Tibial nerve (tissue), 4 donors: ENCODE data around the gene ATXN7L1. TPM values are rescaled to one million over a fixed set of nuclear protein-coding genes. Genes with fewer than 3 reads are reported as not detected.

Experiments
- DNase-seq, 2 donors: peaks; one replicate each; pipeline ENCODE4 v3.0.0-alpha.2; 2019; ENCODE audit warnings: low spot score in 2 of 2
- H3K27ac ChIP-seq, 4 donors: fragments of 200-600 bp; sonication (generic) in 3 of 4; one replicate each; pipeline ENCODE4 v1.5.1; 2017 to 2019; ENCODE audit warnings: mild to moderate bottlenecking in 1 of 4
- H3K27me3 ChIP-seq, 2 donors: fragments of 200-600 bp; sonication (generic) in 1 of 2; one replicate each; pipeline versions ENCODE4 v1.5.1 to v1.6.0; 2017 to 2019
- H3K36me3 ChIP-seq, 3 donors: fragments of 200-600 bp; sonication (generic); one replicate each; pipeline ENCODE4 v1.5.1; 2018 to 2019
- H3K4me1 ChIP-seq, 4 donors: fragments of 200-600 bp; sonication (generic) in 3 of 4; one replicate each; pipeline ENCODE4 v1.5.1; 2017 to 2019
- H3K4me3 ChIP-seq, 4 donors: fragments of 200-600 bp; sonication (generic) in 3 of 4; one replicate each; pipeline ENCODE4 v1.5.1; 2017 to 2019; ENCODE audit warnings: mild to moderate bottlenecking in 1 of 4, moderate library complexity in 1 of 4
- H3K9me3 ChIP-seq, 4 donors: fragments of 200-600 bp; sonication (generic) in 3 of 4; one replicate each; pipeline ENCODE4 v1.5.1; 2017 to 2019
- EP300 ChIP-seq, 2 donors: sonication (generic); formaldehyde crosslinking; IDR thresholded peaks; one replicate each; pipeline ENCODE4 v1.6.1; 2017; ENCODE audit warnings: antibody characterized with exemption in 2 of 2, mild to moderate bottlenecking in 1 of 2
- POLR2A ChIP-seq, 2 donors: fragments of 450-650 bp; IDR thresholded peaks; one replicate each; pipeline ENCODE4 v1.6.1; 2017; ENCODE audit warnings: antibody characterized with exemption in 2 of 2, mild to moderate bottlenecking in 2 of 2, moderate library complexity in 2 of 2
- whole genome bisulfite sequencing, 2 donors: methylation state at CpG; one replicate each; pipeline ENCODE4 v1.1.5; 2018; 5-methylcytosine and 5-hydroxymethylcytosine counted together
- total RNA-seq, 4 donors: library from RNA; depleted of rRNA; stranded (reverse); fragments of >200 nt; gene quantifications; one replicate each; pipeline ENCODE4 v1.1.0, GENCODE V29; 2016
- TF ChIP-seq, protein P1 (sequence below), 5 experiments: fragments of 200-600 bp in 3 of 5; fragments of 450-650 bp in 2 of 5; sonication (generic) in 3 of 5; IDR thresholded peaks; one replicate each; pipeline ENCODE4 v1.5.1; 2016 to 2019; ENCODE audit warnings: antibody characterized with exemption in 5 of 5, mild to moderate bottlenecking in 3 of 5, moderate library complexity in 2 of 5

The ATXN7L1 gene
- total RNA-seq, 4 donors from 2014 or later, result 14.6 to 22.5 (median 19.1) TPM

DNA sequence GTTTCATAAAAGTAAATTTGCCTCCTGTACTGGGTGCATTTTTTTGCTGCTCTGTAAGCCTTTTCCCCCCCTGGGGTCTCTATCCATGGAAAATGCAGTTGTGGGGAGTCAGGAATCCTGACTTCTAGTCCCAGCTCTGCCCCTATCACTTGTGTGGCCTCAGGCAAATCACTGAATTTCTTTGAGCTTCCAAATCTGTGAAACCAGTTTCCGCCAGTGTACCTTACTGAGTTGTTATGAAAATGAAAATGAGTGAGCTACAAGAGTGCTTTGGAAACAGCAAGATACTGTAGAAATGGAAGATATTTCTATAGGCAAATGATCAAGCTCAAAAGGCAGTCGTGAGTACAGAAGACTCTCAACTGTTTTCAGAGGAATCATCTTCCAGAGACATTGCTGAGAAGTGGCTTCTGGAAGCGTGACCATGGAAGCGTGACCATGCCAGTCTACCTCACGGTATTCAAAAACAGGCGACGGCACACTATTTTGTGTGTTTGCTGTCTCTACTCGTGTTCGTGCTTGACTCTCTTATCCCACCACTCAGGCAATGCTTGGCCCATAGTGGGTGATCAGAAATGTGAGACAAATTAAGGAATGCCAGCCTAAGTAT lies 107.4 kb downstream of the ATXN7L1 start:
- DNase-seq, result no peak
- Histone ChIP-seq H3K27me3 (no peaks in the 10 kb centered on the region), H3K27ac (no peak overlapping the region), H3K4me1 (peaks cover 0 to 15% (median 0%) of the 10 kb centered on the region in 4 donors), H3K4me3 (no peak overlapping the region), H3K36me3 (no peaks in the 10 kb centered on the region), H3K9me3 (peaks cover 0 to 4% (median 0%) of the 10 kb centered on the region in 4 donors)
- WGBS, 2 donors, result 96 to 97% methylated on average over 9 of the region's 9 CpGs
- no peak for TF ChIP-seq EP300 (IDR thresholded peaks at IDR 0.05)
- TF ChIP-seq POLR2A (IDR thresholded peaks at IDR 0.05), result no peak
- TF ChIP-seq, protein P1, sequence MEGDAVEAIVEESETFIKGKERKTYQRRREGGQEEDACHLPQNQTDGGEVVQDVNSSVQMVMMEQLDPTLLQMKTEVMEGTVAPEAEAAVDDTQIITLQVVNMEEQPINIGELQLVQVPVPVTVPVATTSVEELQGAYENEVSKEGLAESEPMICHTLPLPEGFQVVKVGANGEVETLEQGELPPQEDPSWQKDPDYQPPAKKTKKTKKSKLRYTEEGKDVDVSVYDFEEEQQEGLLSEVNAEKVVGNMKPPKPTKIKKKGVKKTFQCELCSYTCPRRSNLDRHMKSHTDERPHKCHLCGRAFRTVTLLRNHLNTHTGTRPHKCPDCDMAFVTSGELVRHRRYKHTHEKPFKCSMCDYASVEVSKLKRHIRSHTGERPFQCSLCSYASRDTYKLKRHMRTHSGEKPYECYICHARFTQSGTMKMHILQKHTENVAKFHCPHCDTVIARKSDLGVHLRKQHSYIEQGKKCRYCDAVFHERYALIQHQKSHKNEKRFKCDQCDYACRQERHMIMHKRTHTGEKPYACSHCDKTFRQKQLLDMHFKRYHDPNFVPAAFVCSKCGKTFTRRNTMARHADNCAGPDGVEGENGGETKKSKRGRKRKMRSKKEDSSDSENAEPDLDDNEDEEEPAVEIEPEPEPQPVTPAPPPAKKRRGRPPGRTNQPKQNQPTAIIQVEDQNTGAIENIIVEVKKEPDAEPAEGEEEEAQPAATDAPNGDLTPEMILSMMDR (IDR thresholded peaks at IDR 0.05), result no peak

DNA sequence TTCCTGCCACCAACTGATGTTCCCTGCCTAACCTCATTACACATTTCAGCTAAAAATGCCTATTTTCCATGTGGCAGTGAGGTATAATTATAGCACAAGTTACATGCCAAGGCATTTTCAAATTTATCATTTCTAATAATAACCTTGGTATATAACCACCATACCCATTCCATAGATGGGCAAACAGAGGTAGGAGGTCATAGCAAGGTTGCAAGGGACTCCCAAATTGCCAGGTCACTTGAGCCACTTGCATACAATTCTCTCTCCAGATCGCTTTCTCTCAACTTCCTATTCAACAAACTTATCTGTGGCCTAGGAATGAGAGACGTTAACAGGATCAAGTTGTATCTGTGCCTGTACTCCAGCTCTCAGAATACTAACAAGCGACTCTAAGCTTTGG lies 108.3 kb downstream of the ATXN7L1 start:
- Histone ChIP-seq H3K27ac (no peak overlapping the region), H3K36me3 (no peaks in the 10 kb centered on the region), H3K27me3 (no peaks in the 10 kb centered on the region), H3K4me1 (peaks cover 0 to 15% (median 0%) of the 10 kb centered on the region in 4 donors), H3K4me3 (no peak overlapping the region), H3K9me3 (peaks cover 0 to 4% (median 0%) of the 10 kb centered on the region in 4 donors)
- DNase-seq, result no peak
- WGBS, 2 donors, result 94% methylated on average over 3 of the region's 3 CpGs
- TF ChIP-seq EP300 (IDR thresholded peaks at IDR 0.05) (no peak), POLR2A (IDR thresholded peaks at IDR 0.05) (no peak)
- TF ChIP-seq, protein P1 (IDR thresholded peaks at IDR 0.05), result no peak

DNA sequence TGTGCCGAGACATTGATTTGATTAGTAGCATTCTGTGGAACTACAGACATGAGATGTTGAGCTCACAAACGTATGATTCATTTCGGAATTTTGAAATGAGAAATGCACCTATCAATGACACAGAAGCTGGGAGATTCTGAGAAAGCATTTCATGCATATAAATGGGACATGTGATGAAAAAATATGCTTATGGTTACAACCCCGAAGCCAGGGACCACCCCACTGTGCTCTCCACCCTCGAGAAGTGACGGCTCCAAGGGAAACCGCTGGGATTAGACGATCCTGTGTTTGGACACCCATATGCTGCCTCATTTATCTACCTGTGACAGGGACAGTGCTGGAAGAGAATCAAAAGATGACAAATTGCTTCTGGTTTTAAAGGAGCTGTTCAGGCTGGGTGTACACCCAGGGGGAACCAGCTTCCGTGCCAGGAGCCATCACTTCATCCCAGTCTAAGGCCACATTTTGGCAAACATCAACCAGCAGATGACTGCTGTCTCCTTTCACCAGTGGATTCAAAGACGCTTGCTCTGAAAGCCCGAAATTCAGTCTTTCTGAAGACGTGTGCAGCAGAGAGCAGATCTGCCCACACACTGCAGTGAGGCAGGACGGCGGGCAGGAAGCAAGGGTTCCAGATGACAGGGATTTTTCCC lies 109.9 kb downstream of the ATXN7L1 start:
- TF ChIP-seq POLR2A (IDR thresholded peaks at IDR 0.05) (no peak), EP300 (IDR thresholded peaks at IDR 0.05) (no peak)
- TF ChIP-seq, protein P1 (IDR thresholded peaks at IDR 0.05), result no peak
- Histone ChIP-seq H3K27me3 (no peaks in the 10 kb centered on the region), H3K4me1 (peaks cover 0 to 18% (median 0%) of the 10 kb centered on the region in 4 donors), H3K27ac (no peak overlapping the region), H3K36me3 (no peaks in the 10 kb centered on the region), H3K4me3 (no peak overlapping the region), H3K9me3 (no peaks in the 10 kb centered on the region)
- no peak for DNase-seq
- 86 to 90% methylated on average over 14 of the region's 14 CpGs for WGBS, 2 donors

DNA sequence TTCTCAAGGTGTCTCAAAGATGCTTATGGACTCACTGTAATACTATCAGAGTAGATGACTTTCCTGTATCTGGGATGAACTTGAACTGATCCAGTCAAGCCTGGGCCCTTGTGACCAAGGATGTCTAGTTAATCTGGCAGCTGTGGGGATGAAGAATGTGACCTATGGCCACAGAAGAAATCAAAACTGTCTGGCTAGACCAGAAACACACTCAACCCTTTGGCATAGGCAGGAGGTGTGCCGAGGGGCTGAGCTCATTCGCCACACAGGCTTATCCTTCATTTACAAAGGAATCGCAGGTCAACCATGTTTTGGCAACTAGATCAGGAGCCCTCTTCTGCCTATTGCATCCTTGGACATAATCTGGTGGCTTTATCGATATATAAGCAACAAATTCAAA lies 110.6 kb downstream of the ATXN7L1 start:
- no peaks in the 10 kb centered on the region for H3K9me3 ChIP-seq
- no peak for DNase-seq
- TF ChIP-seq EP300 (IDR thresholded peaks at IDR 0.05), result no peak
- TF ChIP-seq, protein P1 (IDR thresholded peaks at IDR 0.05), result no peak
- TF ChIP-seq POLR2A (IDR thresholded peaks at IDR 0.05), result no peak
- peaks cover 0 to 18% (median 0%) of the 10 kb centered on the region in 4 donors for H3K4me1 ChIP-seq
- no peaks in the 10 kb centered on the region for H3K36me3 ChIP-seq
- 96 to 98% methylated on average over 4 of the region's 4 CpGs for WGBS, 2 donors
- H3K27ac ChIP-seq, result no peak overlapping the region
- H3K27me3 ChIP-seq, result no peaks in the 10 kb centered on the region
- H3K4me3 ChIP-seq, result no peak overlapping the region

DNA sequence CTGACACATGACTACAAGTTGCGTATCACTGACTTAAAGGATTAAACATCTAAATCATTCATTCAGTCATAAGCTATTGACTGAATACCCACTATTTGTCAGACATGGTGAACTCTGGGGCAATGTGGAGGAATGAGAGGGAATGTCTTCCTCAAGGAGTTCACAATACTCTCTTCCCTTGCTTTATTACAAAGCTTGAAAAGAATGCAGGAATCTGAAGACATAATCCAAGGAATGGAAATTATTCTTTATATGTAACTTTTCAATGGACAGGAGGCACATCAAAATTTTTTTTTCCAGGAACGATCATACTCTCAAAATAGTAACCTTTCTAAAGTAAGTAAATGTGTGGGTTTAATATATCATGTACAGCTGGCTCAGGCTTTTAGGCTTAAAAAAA lies 111.9 kb downstream of the ATXN7L1 start:
- no peak for TF ChIP-seq POLR2A (IDR thresholded peaks at IDR 0.05)
- TF ChIP-seq, protein P1 (IDR thresholded peaks at IDR 0.05), result no peak
- TF ChIP-seq EP300 (IDR thresholded peaks at IDR 0.05), result no peak
- Histone ChIP-seq H3K9me3 (no peaks in the 10 kb centered on the region), H3K4me1 (peaks cover 0 to 7% (median 0%) of the 10 kb centered on the region in 4 donors), H3K27ac (no peak overlapping the region), H3K36me3 (no peaks in the 10 kb centered on the region), H3K4me3 (no peak overlapping the region), H3K27me3 (no peaks in the 10 kb centered on the region)
- WGBS, 2 donors, result 73 to 80% methylated on average over 2 of the region's 2 CpGs
- no peak for DNase-seq
